Measurements from ENCODE around the gene SMIM45.

The SMIM45 gene

DNA sequence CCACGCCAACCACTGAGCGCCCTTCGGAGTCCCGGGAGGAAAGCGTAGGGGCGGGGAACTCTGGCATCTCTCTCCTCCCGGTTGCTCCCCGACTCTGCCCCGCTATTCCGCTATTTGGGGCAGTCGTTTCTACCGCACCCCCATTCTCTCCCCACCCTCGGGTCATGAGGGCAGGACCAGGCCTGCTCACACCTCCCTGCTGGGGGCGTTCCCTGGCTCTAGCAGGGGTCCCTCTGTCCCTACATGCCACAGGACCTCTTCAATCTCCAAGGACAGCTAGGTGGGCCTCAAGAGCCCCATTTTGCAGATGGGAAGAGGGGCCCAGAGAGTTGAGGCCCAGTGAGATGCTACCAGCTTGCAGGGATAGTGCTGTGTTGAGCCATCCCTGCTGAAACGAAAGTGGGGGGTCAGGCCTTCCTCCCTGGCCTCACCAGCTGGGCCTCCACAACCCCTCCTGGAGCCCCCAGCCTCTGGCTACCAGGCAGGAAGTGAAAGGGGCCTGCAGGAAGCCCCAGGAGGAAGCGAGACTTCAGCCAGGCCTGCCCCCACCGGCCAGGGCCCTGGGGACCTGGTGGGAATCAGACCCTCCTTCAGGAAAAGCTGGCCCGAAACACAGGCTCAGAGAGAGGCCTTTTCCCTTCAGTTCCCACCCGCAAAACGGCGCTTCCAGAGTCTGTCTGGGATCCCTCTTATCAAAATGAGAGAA, 31.5 kb upstream of the SMIM45 start:
- H3K27ac Mint-ChIP-seq = no peak overlapping the region
- DNase-seq = no peak
- peaks cover 8 to 21% (median 11%) of the 10 kb centered on the region in 3 donors for H3K27me3 Mint-ChIP-seq (ENCODE audit: low read depth in 3 of 3)
- H3K36me3 Mint-ChIP-seq = no peaks in the 10 kb centered on the region
- peaks cover 13 to 18% of the 10 kb centered on the region in 2 donors for H3K4me1 Mint-ChIP-seq
- H3K4me3 Mint-ChIP-seq = peak overlapping the region; percentile 53 to 80 (median 74)
- H3K9me3 Mint-ChIP-seq = no peaks in the 10 kb centered on the region

- H3K9me3 Mint-ChIP-seq = no peaks in the 10 kb centered on the region
- peaks cover 13 to 18% of the 10 kb centered on the region in 2 donors for H3K4me1 Mint-ChIP-seq
- peaks cover 5 to 9% (median 5%) of the 10 kb centered on the region in 3 donors for H3K27me3 Mint-ChIP-seq (ENCODE audit: low read depth in 3 of 3)
- H3K4me3 Mint-ChIP-seq = no peak overlapping the region
- no peak overlapping the region for H3K27ac Mint-ChIP-seq
- no peak for DNase-seq
- H3K36me3 Mint-ChIP-seq = no peaks in the 10 kb centered on the region
These were observed 29.6 kb upstream of the SMIM45 start for GRCh38 chr22:41922328-41922727.

GRCh38 chr22:41922940-41923594, 28.9 kb upstream of the SMIM45 start:
- H3K36me3 Mint-ChIP-seq = no peaks in the 10 kb centered on the region
- no peak overlapping the region for H3K27ac Mint-ChIP-seq
- peaks cover 5 to 11% (median 7%) of the 10 kb centered on the region in 3 donors for H3K27me3 Mint-ChIP-seq (ENCODE audit: low read depth in 3 of 3)
- H3K4me3 Mint-ChIP-seq = no peak overlapping the region
- H3K4me1 Mint-ChIP-seq = peaks cover 13 to 16% of the 10 kb centered on the region in 2 donors
- H3K9me3 Mint-ChIP-seq = no peaks in the 10 kb centered on the region
- no peak for DNase-seq

- H3K27me3 Mint-ChIP-seq (ENCODE audit: low read depth in 3 of 3) = peaks cover 5 to 11% (median 5%) of the 10 kb centered on the region in 3 donors
- H3K36me3 Mint-ChIP-seq = no peaks in the 10 kb centered on the region
- no peak overlapping the region for H3K4me3 Mint-ChIP-seq
- no peak for DNase-seq
- peaks cover 13% of the 10 kb centered on the region in 2 donors for H3K4me1 Mint-ChIP-seq
- H3K9me3 Mint-ChIP-seq = no peaks in the 10 kb centered on the region
- H3K27ac Mint-ChIP-seq = no peak overlapping the region
These were observed 28.2 kb upstream of the SMIM45 start for GRCh38 chr22:41923595-41924276.

DNA sequence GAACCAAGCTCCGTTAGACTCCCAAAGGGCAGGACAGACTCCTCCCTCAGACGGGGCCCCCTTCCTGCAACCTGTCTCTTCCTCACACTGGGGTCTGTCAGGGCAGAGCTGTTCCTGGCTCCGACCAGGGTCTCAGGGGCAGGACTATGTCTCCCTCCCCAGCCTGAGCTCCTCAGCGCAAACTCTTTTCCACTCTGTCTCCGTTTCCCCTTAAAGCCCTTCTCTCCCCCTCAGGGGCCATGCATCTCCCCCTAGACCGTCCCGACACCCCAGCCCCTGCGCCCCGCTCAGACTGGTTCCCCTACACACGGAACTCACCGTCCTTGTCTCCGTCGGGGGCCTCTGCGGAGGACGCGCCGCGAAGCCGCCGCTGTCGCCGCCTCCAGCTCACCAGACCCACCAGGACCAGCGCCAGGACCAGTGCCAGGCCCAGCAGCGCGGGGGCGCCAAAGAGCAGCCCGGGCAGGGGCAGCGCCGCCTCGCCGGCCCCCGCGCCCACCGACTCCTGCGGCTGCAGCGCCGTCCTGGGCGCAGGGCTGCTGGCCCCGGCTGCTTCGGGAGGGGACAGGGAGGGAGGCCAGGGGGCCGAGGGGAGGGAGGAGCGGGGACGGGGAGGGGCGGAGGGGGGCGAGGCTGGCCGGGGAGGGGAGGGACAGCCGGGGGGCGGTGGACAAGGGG, 26.0 kb upstream of the SMIM45 start:
- no peaks in the 10 kb centered on the region for H3K9me3 Mint-ChIP-seq
- no peaks in the 10 kb centered on the region for H3K36me3 Mint-ChIP-seq
- peak; percentile 62 to 70 (median 69) for DNase-seq
- H3K27me3 Mint-ChIP-seq (ENCODE audit: low read depth in 3 of 3) = peaks cover 2 to 11% (median 5%) of the 10 kb centered on the region in 3 donors
- H3K27ac Mint-ChIP-seq = no peak overlapping the region
- peaks cover 3 to 6% of the 10 kb centered on the region in 2 donors for H3K4me1 Mint-ChIP-seq
- H3K4me3 Mint-ChIP-seq = peak overlapping the region; percentile 45 to 69 (median 64)

- H3K4me3 Mint-ChIP-seq = peak overlapping the region; percentile 17 to 53 (median 40)
These were observed 24.1 kb upstream of the SMIM45 start for GRCh38 chr22:41927813-41928212.

GRCh38 chr22:41928593-41929417, 23.1 kb upstream of the SMIM45 start:
- Mint-ChIP-seq H3K36me3 (no peaks in the 10 kb centered on the region), H3K4me1 (peaks cover 3 to 6% of the 10 kb centered on the region in 2 donors), H3K27me3 (ENCODE audit: low read depth in 3 of 3) (peaks cover 0 to 9% (median 5%) of the 10 kb centered on the region in 3 donors), H3K9me3 (no peaks in the 10 kb centered on the region), H3K4me3 (no peak overlapping the region), H3K27ac (peak overlapping the region in 1 of 6 donors; percentile 53)
- DNase-seq = no peak

More at GRCh38 chr22:41927813-41928212, 24.1 kb upstream of the SMIM45 start:
- no peak for DNase-seq
- Mint-ChIP-seq H3K36me3 (no peaks in the 10 kb centered on the region), H3K27ac (peak overlapping the region in 2 of 6 donors; percentile 51 to 53), H3K4me1 (peaks cover 3 to 6% of the 10 kb centered on the region in 2 donors), H3K9me3 (no peaks in the 10 kb centered on the region), H3K27me3 (ENCODE audit: low read depth in 3 of 3) (peaks cover 2 to 11% (median 5%) of the 10 kb centered on the region in 3 donors)

DNA sequence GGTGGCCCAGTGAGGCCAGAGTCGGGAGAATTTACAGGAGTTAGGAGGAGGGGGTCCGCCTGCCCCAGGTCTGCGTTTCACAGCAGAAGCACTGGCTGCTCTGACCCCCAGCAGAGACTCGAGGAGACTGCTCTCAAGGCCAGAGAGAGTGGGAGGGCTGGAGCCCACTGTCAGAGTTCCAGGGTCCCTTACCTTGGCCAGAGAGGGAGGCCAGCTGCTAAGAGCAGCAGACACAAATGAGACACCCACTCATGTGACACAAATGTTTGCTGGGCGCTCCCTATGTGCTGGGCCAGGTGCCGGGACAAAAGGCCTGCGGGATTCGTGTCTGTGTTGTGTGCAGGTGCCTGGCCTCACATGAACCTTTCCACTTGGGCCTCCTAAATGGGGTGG, 22.5 kb upstream of the SMIM45 start:
- Mint-ChIP-seq H3K4me1 (peaks cover 3 to 6% of the 10 kb centered on the region in 2 donors), H3K27ac (no peak overlapping the region), H3K27me3 (ENCODE audit: low read depth in 3 of 3) (peaks cover 0 to 8% (median 5%) of the 10 kb centered on the region in 3 donors), H3K4me3 (no peak overlapping the region), H3K36me3 (no peaks in the 10 kb centered on the region), H3K9me3 (no peaks in the 10 kb centered on the region)
- no peak for DNase-seq

DNA sequence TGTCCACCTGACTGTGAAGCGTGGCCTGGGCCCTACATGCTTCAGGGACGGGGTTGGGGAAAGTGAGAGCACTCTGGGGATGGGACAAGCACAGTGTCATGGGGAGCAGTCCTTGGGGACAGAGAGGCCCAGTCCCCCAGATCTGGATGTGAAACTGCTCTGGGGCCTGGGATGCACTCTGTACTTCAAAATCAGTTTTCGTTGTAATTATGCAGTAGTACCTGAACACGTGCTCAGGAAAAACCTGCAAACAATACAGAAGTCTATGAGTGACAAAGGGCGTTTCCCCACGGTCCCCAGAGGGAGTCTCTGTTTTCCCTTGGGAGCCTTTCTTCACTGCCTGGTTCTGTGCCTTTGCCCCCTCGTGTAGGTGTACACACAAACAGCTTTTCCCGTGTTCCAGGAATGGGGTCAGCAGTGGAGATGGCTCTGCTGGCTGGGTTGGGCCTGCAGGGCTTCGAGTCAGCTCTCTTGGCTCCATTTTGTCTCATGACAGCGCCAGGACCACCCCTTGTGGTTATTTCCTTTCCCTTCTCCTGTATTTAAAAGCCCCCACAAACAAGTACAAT, 20.2 kb upstream of the SMIM45 start:
- Mint-ChIP-seq H3K27ac (peak overlapping the region in 1 of 6 donors; percentile 14), H3K4me3 (no peak overlapping the region), H3K9me3 (no peaks in the 10 kb centered on the region), H3K4me1 (no peaks in the 10 kb centered on the region), H3K27me3 (ENCODE audit: low read depth in 3 of 3) (peaks cover 0 to 4% (median 2%) of the 10 kb centered on the region in 3 donors), H3K36me3 (no peaks in the 10 kb centered on the region)
- no peak for DNase-seq

DNA sequence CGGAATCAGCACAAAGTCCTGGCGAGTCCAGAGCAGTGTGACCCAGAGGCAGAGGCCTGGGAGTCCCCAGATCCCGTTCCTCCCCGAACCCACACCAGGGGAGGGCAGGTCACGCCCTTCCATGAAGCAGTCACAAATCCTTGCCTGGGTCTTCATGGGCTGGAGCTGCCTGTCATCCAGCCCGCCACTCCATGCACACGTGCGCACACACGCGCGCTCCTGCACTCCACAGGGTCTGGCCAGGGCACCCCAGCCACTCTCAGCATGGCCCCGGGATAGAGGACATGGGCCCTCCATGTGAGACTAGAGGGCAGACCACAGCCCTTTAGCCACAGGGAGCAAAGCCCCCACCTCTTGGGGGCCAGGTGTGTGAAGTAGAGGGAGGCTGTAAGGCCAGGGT, 19.6 kb upstream of the SMIM45 start:
- Mint-ChIP-seq H3K36me3 (no peaks in the 10 kb centered on the region), H3K27ac (no peak overlapping the region), H3K27me3 (ENCODE audit: low read depth in 3 of 3) (peaks cover 0 to 2% (median 2%) of the 10 kb centered on the region in 3 donors), H3K9me3 (no peaks in the 10 kb centered on the region), H3K4me1 (no peaks in the 10 kb centered on the region), H3K4me3 (no peak overlapping the region)
- DNase-seq = no peak

- no peak overlapping the region for H3K27ac Mint-ChIP-seq
- no peaks in the 10 kb centered on the region for H3K27me3 Mint-ChIP-seq (ENCODE audit: low read depth in 3 of 3)
- no peak for DNase-seq
- no peaks in the 10 kb centered on the region for H3K9me3 Mint-ChIP-seq
- H3K4me3 Mint-ChIP-seq = no peak overlapping the region
- H3K4me1 Mint-ChIP-seq = no peaks in the 10 kb centered on the region
- no peaks in the 10 kb centered on the region for H3K36me3 Mint-ChIP-seq
These were observed 18.4 kb upstream of the SMIM45 start for GRCh38 chr22:41933411-41934177.

DNA sequence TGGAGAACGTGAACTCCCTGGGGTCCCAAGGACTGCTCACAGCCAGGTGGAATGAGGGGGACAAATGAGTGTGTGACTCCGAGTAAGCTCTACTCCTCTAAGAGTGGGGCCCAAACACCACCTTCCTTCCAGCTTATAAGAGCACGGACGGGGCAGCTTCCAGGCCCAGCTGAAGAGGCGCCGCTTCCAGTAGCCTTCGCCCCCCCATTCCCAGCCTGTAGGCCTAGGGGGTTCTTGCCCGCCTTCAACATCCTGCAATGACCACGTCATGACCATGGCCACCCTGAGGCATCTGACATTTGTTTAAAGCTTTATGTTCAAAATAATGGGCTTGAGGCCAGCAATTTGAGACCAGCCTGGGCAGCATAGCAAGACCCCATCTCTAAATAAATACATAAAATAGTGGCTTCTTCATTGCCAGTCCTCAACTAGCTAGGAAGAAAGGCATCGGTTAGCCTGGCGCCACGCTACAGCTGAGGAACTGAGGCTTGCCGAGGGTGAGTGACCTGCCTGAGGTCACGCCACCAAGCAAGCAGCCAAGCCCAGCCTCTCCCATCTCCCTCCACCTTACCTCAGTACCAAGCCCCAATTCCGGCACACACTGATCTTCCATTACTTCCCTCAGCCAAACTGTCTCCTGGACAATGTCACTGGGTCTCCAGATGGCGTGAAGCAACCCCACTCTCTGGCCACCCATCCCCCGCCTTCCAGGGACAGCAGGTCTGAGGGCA, 17.5 kb upstream of the SMIM45 start:
- H3K27me3 Mint-ChIP-seq (ENCODE audit: low read depth in 3 of 3) = peaks cover 2 to 7% (median 3%) of the 10 kb centered on the region in 3 donors
- no peak overlapping the region for H3K27ac Mint-ChIP-seq
- no peak overlapping the region for H3K4me3 Mint-ChIP-seq
- no peaks in the 10 kb centered on the region for H3K36me3 Mint-ChIP-seq
- H3K9me3 Mint-ChIP-seq = no peaks in the 10 kb centered on the region
- DNase-seq = no peak
- peaks cover 2% of the 10 kb centered on the region in 2 donors for H3K4me1 Mint-ChIP-seq
